GM23338 (cell line): Measurements from ENCODE around the gene STK32C. TPM values are rescaled to one million over a fixed set of nuclear protein-coding genes. Genes with fewer than 3 reads are reported as not detected.

ENCODE experiments used
- ATAC-seq: fragments of 200-7000 bp; cut with Tn5 transposase; 3 replicates; pipeline ENCODE4 v1.9.1; 2020
- DNase-seq: peaks from one replicate; pipeline ENCODE4 v3.0.0-alpha.2; 2015; ENCODE audit warnings: low spot score
- H2AFZ ChIP-seq: fragments of 200-600 bp; sonication (generic); 2 replicates; pipeline ENCODE4 v1.8.0; 2016; ENCODE audit warnings: antibody characterized with exemption, mild to moderate bottlenecking, moderate library complexity
- H3F3A ChIP-seq: fragments of 200-600 bp; sonication (generic); replicated peaks from 2 replicates; pipeline ENCODE4 v1.8.0; 2017; ENCODE audit warnings: antibody characterized with exemption, mixed run types, low read depth
- H3K27ac ChIP-seq: fragments of 200-600 bp; sonication (generic); 2 replicates; pipeline ENCODE4 v1.6.1; 2016; ENCODE audit warnings: low read depth
- H3K27me3 ChIP-seq: fragments of 200-600 bp; sonication (generic); 2 replicates; pipeline ENCODE4 v1.8.0; 2016; ENCODE audit warnings: mild to moderate bottlenecking, mixed run types, moderate library complexity; ENCODE audit not compliant: insufficient read depth
- H3K36me3 ChIP-seq: fragments of 200-600 bp; sonication (generic); 2 replicates; pipeline ENCODE4 v1.8.0; 2016; ENCODE audit warnings: mild to moderate bottlenecking; ENCODE audit not compliant: insufficient read depth
- H3K4me1 ChIP-seq: fragments of 200-600 bp; sonication (generic); 2 replicates; pipeline ENCODE4 v1.8.0; 2016; ENCODE audit warnings: mild to moderate bottlenecking, moderate library complexity; ENCODE audit not compliant: insufficient read depth
- H3K4me2 ChIP-seq: fragments of 200-600 bp; sonication (generic); 2 replicates; pipeline ENCODE4 v1.7.1; 2017; ENCODE audit warnings: mixed run types
- H3K4me3 ChIP-seq: fragments of 200-600 bp; sonication (generic); 2 replicates; pipeline ENCODE4 v1.6.1; 2016; ENCODE audit warnings: mixed run types
- H3K79me2 ChIP-seq: fragments of 200-600 bp; sonication (generic); replicated peaks from 2 replicates; pipeline ENCODE4 v1.8.0; 2017; ENCODE audit warnings: mild to moderate bottlenecking; ENCODE audit not compliant: insufficient read depth
- H3K9me2 ChIP-seq: fragments of 200-600 bp; sonication (generic); 2 replicates; pipeline ENCODE4 v1.8.0; 2017; ENCODE audit not compliant: insufficient read depth
- H4K20me1 ChIP-seq: fragments of 200-600 bp; sonication (generic); replicated peaks from 2 replicates; pipeline ENCODE4 v1.8.0; 2017; ENCODE audit warnings: mild to moderate bottlenecking; ENCODE audit not compliant: insufficient read depth
- H3K27ac Mint-ChIP-seq: 2 replicates; pipeline ENCODE4 v1.8.0; 2020; ENCODE audit warnings: inconsistent platforms, mild to moderate bottlenecking, moderate library complexity, mixed read lengths
- H3K27me3 Mint-ChIP-seq: 3 replicates; pipeline ENCODE4 v1.8.0; 2022; ENCODE audit warnings: low read depth, mild to moderate bottlenecking, moderate library complexity, mixed read lengths, inconsistent platforms; ENCODE audit not compliant: insufficient read depth, poor library complexity
- H3K36me3 Mint-ChIP-seq: 3 replicates; pipeline ENCODE4 v1.8.0; 2021; ENCODE audit warnings: low read depth, mild to moderate bottlenecking, inconsistent platforms, moderate library complexity, mixed read lengths
- H3K4me1 Mint-ChIP-seq: 3 replicates; pipeline ENCODE4 v1.8.0; 2020; ENCODE audit warnings: mild to moderate bottlenecking, inconsistent platforms, mixed read lengths
- H3K4me3 Mint-ChIP-seq: 3 replicates; pipeline ENCODE4 v1.8.0; 2021; ENCODE audit warnings: moderate library complexity, mild to moderate bottlenecking, inconsistent platforms, mixed read lengths
- H3K9me3 Mint-ChIP-seq: 3 replicates; pipeline ENCODE4 v1.8.0; 2020; ENCODE audit warnings: moderate library complexity, mild to moderate bottlenecking, inconsistent platforms, mixed read lengths
- EZH2phosphoT487 ChIP-seq: fragments of 200-600 bp; sonication (generic); IDR thresholded peaks from one replicate; pipeline ENCODE4 v1.8.1; 2018; ENCODE audit warnings: antibody characterized with exemption; ENCODE audit not compliant: unreplicated experiment
- JUNB ChIP-seq: IDR thresholded peaks from one replicate; pipeline ENCODE4 v1.6.1; 2016; ENCODE audit warnings: antibody characterized with exemption; ENCODE audit not compliant: unreplicated experiment
- ZNF114 ChIP-seq: fragments of 250-450 bp; sonication (Bioruptor Pico); IDR thresholded peaks from 2 replicates; pipeline ENCODE4 v1.5.0; 2020; ENCODE audit warnings: mild to moderate bottlenecking, moderate library complexity
- polyA plus RNA-seq: library from polyadenylated mRNA; unstranded; fragments of >200 nt; fragmentation: Nextera tagmentation; extraction: Ambion mirVana; gene quantifications from 2 replicates; pipeline ENCODE4 v1.2.1, GENCODE V29; 2016
- total RNA-seq: library from RNA; depleted of rRNA; stranded (reverse); fragments of >200 nt; shearing (Covaris generic); gene quantifications from 2 replicates; pipeline ENCODE4 v1.2.3, GENCODE V29; 2014
- TF ChIP-seq, protein P1 (sequence below): IDR thresholded peaks from one replicate; pipeline ENCODE4 v1.6.1; 2018; ENCODE audit warnings: antibody characterized with exemption; ENCODE audit not compliant: unreplicated experiment

STK32C gene
- total and polyA plus RNA-seq, 2 experiments from 2014 or later, result 10.2 to 20.5 TPM

GRCh38 chr10:132193907-132194552 is 113.7 kb downstream of the STK32C start:
- peak; percentile 59 for ATAC-seq
- no peaks in the 10 kb centered on the region for H3K4me1 Mint-ChIP-seq

DNA sequence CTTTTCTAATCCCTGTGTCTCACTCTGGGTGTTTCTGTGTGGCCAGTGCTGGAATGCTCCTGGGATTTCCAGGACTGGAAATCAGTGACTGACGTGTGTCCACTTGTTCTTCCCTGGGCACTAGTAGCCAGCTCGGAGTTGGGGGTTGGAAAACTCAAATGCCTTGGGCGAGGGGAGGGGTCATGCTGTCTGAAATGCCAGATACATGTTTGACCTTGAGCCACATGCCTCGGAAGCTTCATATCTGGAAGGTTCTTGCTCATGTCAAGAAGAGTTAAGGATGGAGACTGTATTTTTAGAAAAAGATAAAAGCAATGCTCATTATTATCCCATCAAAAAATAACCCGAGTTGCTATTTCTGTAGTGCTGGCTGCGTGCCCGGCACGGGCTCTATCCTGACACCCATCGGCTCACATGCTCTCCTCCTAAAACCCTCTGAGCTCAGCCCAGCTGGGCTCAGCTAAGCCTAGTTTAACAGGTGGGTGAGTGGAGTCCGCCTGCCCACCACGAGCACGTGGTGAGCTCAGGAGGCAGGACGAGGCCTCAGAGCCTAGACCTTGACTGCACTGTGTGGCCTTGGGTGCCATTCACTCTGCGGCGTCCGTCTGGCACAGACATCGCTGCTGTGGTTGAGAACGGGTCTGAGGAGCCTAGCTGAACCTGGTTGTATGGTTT is 114.6 kb downstream of the STK32C start:
- H3F3A ChIP-seq, result no peaks in the 10 kb centered on the region
- H3K4me3 ChIP-seq, result no peak overlapping the region
- Mint-ChIP-seq H3K36me3 (peaks cover 9% of the 10 kb centered on the region), H3K4me1 (peaks cover 2% of the 10 kb centered on the region; the same call in 2 of the 3 replicates), H3K4me3 (no peak overlapping the region), H3K27ac (no peak overlapping the region), H3K27me3 (peaks cover 14% of the 10 kb centered on the region), H3K9me3 (no peaks in the 10 kb centered on the region; the same call in 1 of the 3 replicates)
- no peaks in the 10 kb centered on the region for H3K36me3 ChIP-seq
- no peaks in the 10 kb centered on the region for H3K4me1 ChIP-seq
- no peak for TF ChIP-seq ZNF114 (CRISPR knock-in tag)
- peaks cover 9% of the 10 kb centered on the region for H3K27me3 ChIP-seq
- H3K9me2 ChIP-seq, result no peaks in the 10 kb centered on the region
- DNase-seq, result no peak
- no peak overlapping the region for H3K27ac ChIP-seq
- no peak for ATAC-seq
- no peaks in the 10 kb centered on the region for H4K20me1 ChIP-seq
- H3K4me2 ChIP-seq, result no peak overlapping the region
- no peaks in the 10 kb centered on the region for H3K79me2 ChIP-seq
- no peak overlapping the region for H2AFZ ChIP-seq

More at GRCh38 chr10:132193907-132194552, 113.7 kb downstream of the STK32C start:
- H3K36me3 Mint-ChIP-seq, result peaks cover 9% of the 10 kb centered on the region
- no peaks in the 10 kb centered on the region for H3K79me2 ChIP-seq
- TF ChIP-seq, protein P1, sequence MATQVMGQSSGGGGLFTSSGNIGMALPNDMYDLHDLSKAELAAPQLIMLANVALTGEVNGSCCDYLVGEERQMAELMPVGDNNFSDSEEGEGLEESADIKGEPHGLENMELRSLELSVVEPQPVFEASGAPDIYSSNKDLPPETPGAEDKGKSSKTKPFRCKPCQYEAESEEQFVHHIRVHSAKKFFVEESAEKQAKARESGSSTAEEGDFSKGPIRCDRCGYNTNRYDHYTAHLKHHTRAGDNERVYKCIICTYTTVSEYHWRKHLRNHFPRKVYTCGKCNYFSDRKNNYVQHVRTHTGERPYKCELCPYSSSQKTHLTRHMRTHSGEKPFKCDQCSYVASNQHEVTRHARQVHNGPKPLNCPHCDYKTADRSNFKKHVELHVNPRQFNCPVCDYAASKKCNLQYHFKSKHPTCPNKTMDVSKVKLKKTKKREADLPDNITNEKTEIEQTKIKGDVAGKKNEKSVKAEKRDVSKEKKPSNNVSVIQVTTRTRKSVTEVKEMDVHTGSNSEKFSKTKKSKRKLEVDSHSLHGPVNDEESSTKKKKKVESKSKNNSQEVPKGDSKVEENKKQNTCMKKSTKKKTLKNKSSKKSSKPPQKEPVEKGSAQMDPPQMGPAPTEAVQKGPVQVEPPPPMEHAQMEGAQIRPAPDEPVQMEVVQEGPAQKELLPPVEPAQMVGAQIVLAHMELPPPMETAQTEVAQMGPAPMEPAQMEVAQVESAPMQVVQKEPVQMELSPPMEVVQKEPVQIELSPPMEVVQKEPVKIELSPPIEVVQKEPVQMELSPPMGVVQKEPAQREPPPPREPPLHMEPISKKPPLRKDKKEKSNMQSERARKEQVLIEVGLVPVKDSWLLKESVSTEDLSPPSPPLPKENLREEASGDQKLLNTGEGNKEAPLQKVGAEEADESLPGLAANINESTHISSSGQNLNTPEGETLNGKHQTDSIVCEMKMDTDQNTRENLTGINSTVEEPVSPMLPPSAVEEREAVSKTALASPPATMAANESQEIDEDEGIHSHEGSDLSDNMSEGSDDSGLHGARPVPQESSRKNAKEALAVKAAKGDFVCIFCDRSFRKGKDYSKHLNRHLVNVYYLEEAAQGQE, result peak; percentile 77
- no peak for TF ChIP-seq EZH2phosphoT487
- TF ChIP-seq JUNB, result no peak
- peaks cover 7% of the 10 kb centered on the region for H3K27me3 Mint-ChIP-seq
- no peaks in the 10 kb centered on the region; the same call in 1 of the 2 replicates for H3K27me3 ChIP-seq
- H3K27ac ChIP-seq, result no peak overlapping the region
- H3K27ac Mint-ChIP-seq, result no peak overlapping the region
- no peaks in the 10 kb centered on the region for H3K36me3 ChIP-seq
- no peaks in the 10 kb centered on the region for H4K20me1 ChIP-seq
- no peak overlapping the region for H3K4me2 ChIP-seq
- H3F3A ChIP-seq, result no peaks in the 10 kb centered on the region
- no peak overlapping the region for H2AFZ ChIP-seq
- H3K4me1 ChIP-seq, result no peaks in the 10 kb centered on the region
- H3K4me3 Mint-ChIP-seq, result no peak overlapping the region
- H3K4me3 ChIP-seq, result no peak overlapping the region
- no peaks in the 10 kb centered on the region for H3K9me2 ChIP-seq
- DNase-seq, result no peak
- no peaks in the 10 kb centered on the region; the same call in 1 of the 3 replicates for H3K9me3 Mint-ChIP-seq
